HG03060 (cell line): ENCODE data around the gene MT1M.
"Not testable (repeated sequence)": the region's sequence is repeated elsewhere in the genome, so short reads cannot be mapped to it uniquely, and the experiment has no call there.

ENCODE experiments used
- ATAC-seq: cut with Tn5 transposase; IDR thresholded peaks from one replicate; pipeline ENCODE4 v1.9.1; 2021; ENCODE audit warnings: low read depth, moderate number of reproducible peaks; ENCODE audit not compliant: unreplicated experiment

The MT1M gene

DNA sequence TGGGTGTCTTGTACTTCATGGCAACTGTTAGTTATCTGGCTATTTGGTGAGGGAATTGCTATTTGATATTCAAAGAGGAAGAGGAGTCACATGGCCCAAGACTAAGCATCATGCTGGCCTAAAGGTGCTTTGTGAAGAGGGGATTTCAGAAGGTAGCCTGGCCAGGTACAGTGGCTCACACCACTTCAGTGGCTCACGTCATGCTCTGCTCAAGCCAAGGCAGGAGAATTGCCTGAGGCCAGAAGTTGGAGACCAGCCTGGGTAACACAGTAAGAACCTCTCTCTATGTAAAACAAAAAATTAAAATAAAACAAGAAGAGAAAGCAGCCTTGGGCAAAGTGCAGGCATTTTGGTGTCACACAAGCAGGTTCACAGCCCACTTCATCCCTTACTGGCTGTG is 12.9 kb downstream of the MT1M start:
- no peak for ATAC-seq

DNA sequence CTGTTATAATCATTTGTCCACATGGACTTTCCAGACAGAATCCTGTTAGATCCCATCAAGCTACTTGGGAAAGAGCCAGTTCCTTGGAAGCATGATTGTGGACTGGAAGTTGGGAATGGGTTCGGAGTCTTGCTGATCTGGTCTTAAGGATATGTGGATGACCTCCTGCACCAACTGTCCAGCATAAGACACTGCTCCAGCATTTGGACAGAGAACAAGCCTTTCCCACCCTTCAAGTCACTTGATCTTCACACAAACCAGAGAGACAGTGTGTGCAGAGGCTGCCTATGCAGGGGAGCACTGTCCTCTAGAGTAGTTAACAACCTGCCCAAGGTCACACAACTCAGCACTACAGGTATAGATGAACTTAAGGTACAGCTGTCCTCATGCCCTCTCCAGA is 13.4 kb downstream of the MT1M start:
- ATAC-seq = no peak

- no peak for ATAC-seq
Measured at GRCh38 chr16:56647641-56648431, 15.4 kb downstream of the MT1M start.

- ATAC-seq = no peak
Measured at GRCh38 chr16:56649271-56649670, 16.8 kb downstream of the MT1M start.

DNA sequence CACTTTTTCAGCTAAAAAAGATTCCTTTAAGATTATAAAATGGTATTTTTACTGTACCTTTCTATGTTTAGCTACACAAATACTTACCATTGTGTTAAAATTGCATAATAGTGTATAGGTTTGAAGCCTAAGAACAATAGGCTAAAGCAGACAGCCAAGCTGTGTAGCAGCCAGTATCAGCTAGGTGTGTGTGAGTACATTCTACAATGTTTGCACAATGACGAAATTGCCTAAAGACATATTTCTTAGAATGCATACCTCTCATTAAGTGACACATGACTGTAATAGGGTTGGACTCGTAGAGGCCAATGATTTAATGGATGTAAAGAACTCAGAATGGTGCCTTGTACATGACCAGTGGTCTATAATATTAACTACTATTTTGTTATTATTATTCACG is 17.4 kb downstream of the MT1M start:
- no peak for ATAC-seq

- no peak for ATAC-seq
Measured at GRCh38 chr16:56651586-56651985, 19.1 kb downstream of the MT1M start, which contains the start of gene MT1B. MT1B (plus strand) TSS chr16:56651886; CDS start chr16:56651954, 68 bp downstream.

- no peak for ATAC-seq
Measured at GRCh38 chr16:56652600-56652999, 20.1 kb downstream of the MT1M start.

GRCh38 chr16:56653218-56653617 is 20.8 kb downstream of the MT1M start:
- ATAC-seq = no peak

DNA sequence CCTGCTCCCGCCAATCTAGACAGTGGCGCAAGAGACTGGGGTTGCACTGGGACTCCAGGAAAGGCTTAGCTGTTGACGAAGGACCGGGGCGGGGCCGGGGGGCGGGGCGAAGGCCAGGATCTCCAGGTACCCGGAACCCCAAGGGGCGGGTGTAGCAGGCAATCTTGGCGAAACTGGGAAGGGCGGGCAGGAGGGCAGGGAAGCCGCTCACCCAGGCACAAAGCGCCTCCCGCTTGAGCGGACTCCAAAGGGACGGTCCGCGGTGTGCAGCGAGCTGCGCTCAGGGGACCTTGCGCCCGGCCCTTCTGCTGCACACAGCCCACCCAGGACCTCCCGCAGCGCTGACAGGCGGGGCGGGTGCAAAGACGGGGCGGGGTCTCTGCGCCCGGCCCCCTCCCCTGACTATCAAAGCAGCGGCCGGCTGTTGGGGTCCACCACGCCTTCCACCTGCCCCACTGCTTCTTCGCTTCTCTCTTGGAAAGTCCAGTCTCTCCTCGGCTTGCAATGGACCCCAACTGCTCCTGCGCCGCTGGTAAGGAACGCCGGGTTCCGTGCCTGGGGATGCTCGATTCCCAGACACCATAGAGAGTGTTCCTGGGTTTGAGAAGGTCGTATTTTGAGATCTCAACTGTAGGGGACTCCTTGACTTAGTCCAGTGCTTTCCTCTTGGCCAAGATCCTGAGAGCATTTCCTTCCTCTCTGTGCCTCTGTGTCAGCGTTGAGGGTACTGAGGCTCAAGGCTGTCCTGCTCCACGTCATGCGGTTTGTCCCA is 25.3 kb downstream of the MT1M start, which contains the start of gene MT1F:
MT1F (plus strand) TSS at position 405 of the 772 bp plus-strand sequence; CDS start at position 505, 100 bp downstream.
- ATAC-seq = no peak

GRCh38 chr16:56658327-56658875 is 25.9 kb downstream of the MT1M start:
- ATAC-seq = no peak

- ATAC-seq = no peak
Measured at GRCh38 chr16:56662357-56663354, 30.2 kb downstream of the MT1M start.

- ATAC-seq = no peak
Measured at GRCh38 chr16:56664506-56664905, 32.0 kb downstream of the MT1M start.

GRCh38 chr16:56665286-56666261 is 33.1 kb downstream of the MT1M start:
- ATAC-seq = not testable (repeated sequence)

- no peak for ATAC-seq
Measured at GRCh38 chr16:56667581-56668571, 35.4 kb downstream of the MT1M start, which contains the start of gene MT1G. MT1G (minus strand) TSS chr16:56668065; CDS start chr16:56667993, 72 bp downstream.

DNA sequence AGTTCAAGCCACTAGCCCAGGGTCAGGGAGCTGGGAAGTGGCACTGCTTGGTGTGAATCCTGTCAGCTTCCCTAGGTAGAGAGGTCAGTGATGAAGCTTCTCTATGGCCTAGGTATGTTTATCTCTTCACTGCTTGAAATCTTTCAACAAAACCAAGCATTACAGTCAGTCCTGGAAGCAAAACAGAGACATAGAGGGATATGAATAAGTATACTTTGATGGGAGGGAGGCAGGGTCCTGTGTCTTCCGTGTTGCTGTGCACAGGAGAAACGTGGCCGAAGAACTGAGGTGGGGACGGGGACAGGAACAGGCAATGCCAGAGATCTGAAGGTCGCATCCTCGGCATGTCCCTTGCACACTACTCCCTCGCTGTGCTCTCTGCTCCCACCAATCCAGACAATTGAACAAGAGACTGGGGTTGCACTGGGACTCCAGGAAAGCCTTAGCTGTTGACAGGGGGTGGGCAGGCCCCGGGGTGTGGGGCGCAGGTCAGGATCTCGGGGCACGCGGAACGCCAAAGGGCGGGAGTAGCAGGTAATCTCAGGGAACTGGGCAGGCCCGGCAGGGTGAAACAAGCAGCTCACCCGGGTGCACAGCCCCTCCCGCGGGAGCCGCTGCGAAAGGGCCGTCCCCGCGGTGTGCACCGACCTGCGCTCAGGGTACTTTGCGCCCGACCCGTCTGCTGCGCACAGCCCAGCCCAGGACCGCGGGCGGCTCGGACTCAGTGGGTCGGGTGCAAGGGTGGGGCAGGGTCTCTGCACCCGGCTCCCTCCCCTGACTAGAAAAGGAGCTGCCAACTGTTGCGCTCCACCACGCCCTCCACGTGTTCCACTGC is 36.8 kb downstream of the MT1M start, which contains the start of gene MT1H:
MT1H (plus strand) TSS at position 810 of the 835 bp plus-strand sequence. CDS start 71 bp downstream, outside the sequence.
- no peak for ATAC-seq

- no peak for ATAC-seq
Measured at GRCh38 chr16:56669840-56670619, 37.6 kb downstream of the MT1M start.
